T-cell (primary cell): Measurements from ENCODE around the gene HYKK. TPM values are rescaled to one million over a fixed set of nuclear protein-coding genes. Genes with fewer than 3 reads are reported as not detected.
A peak's percentile ranks its signal among the peaks of the same experiment; 100 is the strongest.

Experiments used
- ATAC-seq, 4 experiments: fragments of 200-7000 bp in 3 of 4; fragments of 150-1000 bp in 1 of 4; cut with Tn5 transposase; replicated peaks in 1 of 4; 1 replicate in 3 of 4; 2 replicates in 1 of 4; pipeline ENCODE4 v1.10.0; 2021; ENCODE audit warnings: moderate library complexity in 3 of 4, mild to moderate bottlenecking in 2 of 4, moderate number of reproducible peaks in 1 of 4
- CTCF ChIA-PET, 2 donors: fragments of 300-600 bp; sonication (Branson Sonifier 250); formaldehyde crosslinking; loops; one replicate each; lab custom pipeline; 2022; ENCODE audit warnings: antibody characterized with exemption in 2 of 2; lab: Charles Lee
- POLR2A ChIA-PET, 2 donors: fragments of 300-600 bp; sonication (Branson Sonifier 250); formaldehyde crosslinking; loops; one replicate each; lab custom pipeline; 2022; ENCODE audit warnings: antibody characterized with exemption in 2 of 2; lab: Charles Lee
- DNase-seq, 35 experiments: peaks; one replicate each; pipeline versions ENCODE4 v3.0.0 to v3.0.0-alpha.2; 2013 to 2023
- H3K27ac ChIP-seq: one replicate; pipeline ENCODE4 v1.5.1; 2013; ENCODE audit warnings: low read length
- H3K27me3 ChIP-seq, 2 experiments: replicated peaks in 1 of 2; 1 replicate in 1 of 2; 2 replicates in 1 of 2; pipeline versions ENCODE4 v1.6.1 to v1.7.0; 2013; ENCODE audit warnings: low read length in 1 of 2, mixed read lengths in 1 of 2; ENCODE audit not compliant: control insufficient read depth in 2 of 2, insufficient read depth in 2 of 2; ENCODE audit errors: extremely low read depth in 1 of 2
- H3K36me3 ChIP-seq, 2 donors: 1 replicate in 1 of 2; 2 replicates in 1 of 2; pipeline versions ENCODE4 v1.6.1 to v1.7.0; 2013; ENCODE audit warnings: low read length in 1 of 2; ENCODE audit not compliant: control insufficient read depth in 2 of 2, insufficient read depth in 1 of 2; ENCODE audit errors: extremely low read depth in 1 of 2
- H3K4me1 ChIP-seq, 2 experiments: 1 replicate in 1 of 2; 2 replicates in 1 of 2; pipeline versions ENCODE4 v1.6.1 to v1.7.0; 2013; ENCODE audit warnings: low read length in 2 of 2, mixed read lengths in 1 of 2; ENCODE audit not compliant: insufficient read depth in 2 of 2, control insufficient read depth in 1 of 2; ENCODE audit errors: extremely low read depth in 1 of 2
- H3K4me3 ChIP-seq, 2 donors: 1 replicate in 1 of 2; 2 replicates in 1 of 2; pipeline versions ENCODE4 v1.5.1 to v1.7.0; 2013; ENCODE audit warnings: mild to moderate bottlenecking in 2 of 2, low read length in 1 of 2, moderate library complexity in 1 of 2; ENCODE audit not compliant: control insufficient read depth in 1 of 2; ENCODE audit errors: extremely low read depth in 1 of 2
- H3K9me3 ChIP-seq: 2 replicates; pipeline ENCODE4 v1.7.0; 2013
- H3K27ac Mint-ChIP-seq, 2 donors: one replicate each; pipeline ENCODE4 v1.8.0; 2020 to 2021; ENCODE audit warnings: mild to moderate bottlenecking in 2 of 2, mixed read lengths in 2 of 2
- H3K27me3 Mint-ChIP-seq, 2 donors: one replicate each; pipeline ENCODE4 v1.8.0; 2021 to 2022; ENCODE audit warnings: mixed read lengths in 2 of 2
- H3K36me3 Mint-ChIP-seq: one replicate; pipeline ENCODE4 v1.8.0; 2021; ENCODE audit warnings: mixed read lengths
- H3K4me1 Mint-ChIP-seq, 3 donors: one replicate each; pipeline ENCODE4 v1.8.0; 2020 to 2022; ENCODE audit warnings: mixed read lengths in 3 of 3, mild to moderate bottlenecking in 1 of 3
- H3K4me3 Mint-ChIP-seq, 3 donors: one replicate each; pipeline ENCODE4 v1.8.0; 2020 to 2022; ENCODE audit warnings: mild to moderate bottlenecking in 3 of 3, mixed read lengths in 3 of 3, moderate library complexity in 3 of 3
- H3K9me3 Mint-ChIP-seq, 3 donors: one replicate each; pipeline ENCODE4 v1.8.0; 2020 to 2022; ENCODE audit warnings: mixed read lengths in 3 of 3
- WGBS: methylation state at CpG from one replicate; pipeline ENCODE4 v1.1.5; 2013; ENCODE audit warnings: missing lambda C conversion rate; ENCODE audit not compliant: insufficient coverage; 5-methylcytosine and 5-hydroxymethylcytosine counted together
- total RNA-seq, 35 experiments: library from RNA in 6 of 35; stranded (reverse) in 6 of 35; fragments of 120-200 nt in 1 of 35; gene quantifications; one replicate each; pipeline versions ENCODE4 v1.2.1 to v1.2.4 and lab custom pipeline; 2013 to 2026

HYKK gene
- total RNA-seq, 5 donors from 2014 or later (not counting 1 experiment from before 2014, with no cell fraction given) = 1.7 to 4.6 (median 4.0) TPM

GRCh38 chr15:78479650-78480049, 27.7 kb upstream of the HYKK start:
- Mint-ChIP-seq H3K9me3 (no peaks in the 10 kb centered on the region), H3K4me1 (no peaks in the 10 kb centered on the region), H3K27ac (no peak overlapping the region), H3K4me3 (no peak overlapping the region), H3K27me3 (no peaks in the 10 kb centered on the region), H3K36me3 (peaks cover 31% of the 10 kb centered on the region)
- peaks cover 6 to 60% of the 10 kb centered on the region in 2 donors for H3K36me3 ChIP-seq
- POLR2A ChIA-PET = interaction anchor here in 1 of 2 donors (0.7 kb wide), 1 partner anchor 51 kb away, joined by 3 read pairs; no protein-coding TSS in a partner anchor
- no CpG with 5 or more reads among the region's 3 CpGs for WGBS
- CTCF ChIA-PET = interaction anchor here in 1 of 2 donors (0.7 kb wide), 1 partner anchor 371 kb away, joined by 8 read pairs; no protein-coding TSS in a partner anchor
- DNase-seq (no peak), ATAC-seq (no peak)
- H3K27ac ChIP-seq = no peak overlapping the region
- no peaks in the 10 kb centered on the region for H3K27me3 ChIP-seq
- no peak overlapping the region for H3K4me3 ChIP-seq
- no peaks in the 10 kb centered on the region for H3K4me1 ChIP-seq
- no peaks in the 10 kb centered on the region for H3K9me3 ChIP-seq

GRCh38 chr15:78481917-78482316, 25.5 kb upstream of the HYKK start:
- Histone ChIP-seq H3K9me3 (no peaks in the 10 kb centered on the region), H3K27ac (no peak overlapping the region), H3K27me3 (no peaks in the 10 kb centered on the region), H3K4me3 (no peak overlapping the region), H3K36me3 (peaks cover 6 to 58% of the 10 kb centered on the region in 2 donors), H3K4me1 (no peaks in the 10 kb centered on the region)
- H3K4me1 Mint-ChIP-seq = no peaks in the 10 kb centered on the region
- H3K36me3 Mint-ChIP-seq = peaks cover 36% of the 10 kb centered on the region
- H3K4me3 Mint-ChIP-seq = no peak overlapping the region
- CTCF ChIA-PET = no interaction called here
- ATAC-seq (no peak), DNase-seq (no peak)
- H3K27me3 Mint-ChIP-seq = no peaks in the 10 kb centered on the region
- WGBS = 58% methylated on average over 3 of the region's 7 CpGs
- POLR2A ChIA-PET = no interaction called here
- no peak overlapping the region for H3K27ac Mint-ChIP-seq
- no peaks in the 10 kb centered on the region for H3K9me3 Mint-ChIP-seq

GRCh38 chr15:78492872-78493271, 14.5 kb upstream of the HYKK start:
- Mint-ChIP-seq H3K9me3 (no peaks in the 10 kb centered on the region), H3K27me3 (no peaks in the 10 kb centered on the region), H3K36me3 (peaks cover 61% of the 10 kb centered on the region), H3K27ac (peak overlapping the region in 1 of 2 donors; percentile 61), H3K4me3 (no peak overlapping the region), H3K4me1 (peaks cover 6 to 12% (median 9%) of the 10 kb centered on the region in 3 donors)
- no peak overlapping the region for H3K27ac ChIP-seq
- H3K9me3 ChIP-seq = no peaks in the 10 kb centered on the region
- no CpG with 5 or more reads among the region's 1 CpG for WGBS
- H3K36me3 ChIP-seq = peaks cover 5 to 61% of the 10 kb centered on the region in 2 donors
- POLR2A ChIA-PET = no interaction called here
- CTCF ChIA-PET = no interaction called here
- no peaks in the 10 kb centered on the region for H3K27me3 ChIP-seq
- ATAC-seq (no peak), DNase-seq (no peak)
- H3K4me1 ChIP-seq = no peaks in the 10 kb centered on the region
- no peak overlapping the region for H3K4me3 ChIP-seq

- Mint-ChIP-seq H3K27ac (no peak overlapping the region), H3K4me3 (no peak overlapping the region), H3K27me3 (no peaks in the 10 kb centered on the region), H3K36me3 (peaks cover 41% of the 10 kb centered on the region), H3K9me3 (peaks cover 0 to 4% (median 0%) of the 10 kb centered on the region in 3 donors), H3K4me1 (peaks cover 3 to 5% (median 4%) of the 10 kb centered on the region in 3 donors)
- H3K27ac ChIP-seq = no peak overlapping the region
- ChIA-PET CTCF (no interaction called here), POLR2A (interaction anchor here in 1 of 2 donors (0.7 kb wide), 1 partner anchor 157 kb away, joined by 4 read pairs; no protein-coding TSS in a partner anchor)
- peaks cover 0 to 2% of the 10 kb centered on the region in 2 experiments for H3K4me1 ChIP-seq
- no peak for ATAC-seq
- H3K4me3 ChIP-seq = no peak overlapping the region
- H3K9me3 ChIP-seq = no peaks in the 10 kb centered on the region
- peaks cover 7 to 26% of the 10 kb centered on the region in 2 donors for H3K36me3 ChIP-seq
- H3K27me3 ChIP-seq = peaks cover 0 to 3% of the 10 kb centered on the region in 2 experiments
- WGBS = 100% methylated on average over 3 of the region's 4 CpGs
- DNase-seq = no peak
These were observed 5.5 kb upstream of the HYKK start for GRCh38 chr15:78501857-78502256.

- H3K36me3 ChIP-seq = peaks cover 7 to 19% of the 10 kb centered on the region in 2 donors
- no peak overlapping the region for H3K27ac ChIP-seq
- H3K27me3 ChIP-seq = peaks cover 0 to 8% of the 10 kb centered on the region in 2 experiments
- Mint-ChIP-seq H3K4me3 (no peak overlapping the region), H3K4me1 (peaks cover 7 to 9% (median 9%) of the 10 kb centered on the region in 3 donors), H3K27me3 (no peaks in the 10 kb centered on the region), H3K27ac (no peak overlapping the region), H3K36me3 (peaks cover 35% of the 10 kb centered on the region), H3K9me3 (peaks cover 0 to 4% (median 0%) of the 10 kb centered on the region in 3 donors)
- CTCF ChIA-PET = interaction anchor here in 1 of 2 donors (0.6 kb wide), 1 partner anchor 9 kb away, joined by 3 read pairs; no protein-coding TSS in a partner anchor
- no peaks in the 10 kb centered on the region for H3K9me3 ChIP-seq
- 80% methylated on average over 2 of the region's 2 CpGs for WGBS
- POLR2A ChIA-PET = no interaction called here
- H3K4me3 ChIP-seq = no peak overlapping the region
- ATAC-seq (no peak), DNase-seq (no peak)
- peaks cover 0 to 9% of the 10 kb centered on the region in 2 experiments for H3K4me1 ChIP-seq
These were observed 4.7 kb upstream of the HYKK start for GRCh38 chr15:78502641-78503040.

GRCh38 chr15:78507831-78508160, 419 bp downstream of the HYKK start:
- 1% methylated on average over 11 of the region's 13 CpGs for WGBS
- peak; percentile 20 to 48 (median 36) for ATAC-seq
- Histone ChIP-seq H3K27me3 (peaks cover 0 to 8% of the 10 kb centered on the region in 2 experiments), H3K4me1 (peaks cover 10 to 22% of the 10 kb centered on the region in 2 experiments), H3K9me3 (no peaks in the 10 kb centered on the region), H3K4me3 (peak overlapping the region; percentile 62 to 74), H3K27ac (no peak overlapping the region), H3K36me3 (no peaks in the 10 kb centered on the region)
- CTCF ChIA-PET = no interaction called here
- H3K36me3 Mint-ChIP-seq = no peaks in the 10 kb centered on the region
- peak in 5 of 35 experiments; percentile 0 to 6 (median 1) for DNase-seq
- POLR2A ChIA-PET = interaction anchor here in 1 of 2 donors (0.5 kb wide), 1 partner anchor 176 kb away, joined by 5 read pairs; no protein-coding TSS in a partner anchor
- peak overlapping the region; percentile 55 to 78 for H3K27ac Mint-ChIP-seq
- H3K4me3 Mint-ChIP-seq = peak overlapping the region; percentile 83 to 94 (median 84)
- peaks cover 0 to 4% of the 10 kb centered on the region in 2 donors for H3K27me3 Mint-ChIP-seq
- peaks cover 27 to 30% (median 28%) of the 10 kb centered on the region in 3 donors for H3K4me1 Mint-ChIP-seq
- no peaks in the 10 kb centered on the region for H3K9me3 Mint-ChIP-seq
